Psoas muscle (tissue), 8 donors: Measurements from ENCODE around the gene MTCL1. TPM values are rescaled to one million over a fixed set of nuclear protein-coding genes. Genes with fewer than 3 reads are reported as not detected.

Experiments
- ATAC-seq, 4 donors: fragments of 200-7000 bp; cut with Tn5 transposase; one replicate each; pipeline ENCODE4 v1.9.1; 2020; ENCODE audit warnings: moderate library complexity in 3 of 4, mild to moderate bottlenecking in 2 of 4
- DNase-seq, 2 donors: peaks; one replicate each; pipeline ENCODE4 v3.0.0-alpha.2; 2020
- H3K27ac ChIP-seq: fragments of 200-600 bp; one replicate; pipeline ENCODE4 v1.8.0; 2022
- H3K27me3 ChIP-seq, 3 donors: fragments of 200-600 bp in 1 of 3; one replicate each; pipeline versions ENCODE4 v1.6.1 to v1.8.0; 2013 to 2022; ENCODE audit warnings: low read length in 2 of 3, mild to moderate bottlenecking in 2 of 3, moderate library complexity in 1 of 3; ENCODE audit not compliant: insufficient read depth in 3 of 3
- H3K36me3 ChIP-seq, 2 donors: fragments of 200-600 bp in 1 of 2; one replicate each; pipeline versions ENCODE4 v1.6.1 to v1.8.0; 2013 to 2022; ENCODE audit warnings: low read depth in 1 of 2, mild to moderate bottlenecking in 1 of 2, moderate library complexity in 1 of 2; ENCODE audit not compliant: insufficient read depth in 1 of 2
- H3K4me1 ChIP-seq: fragments of 200-600 bp; one replicate; pipeline ENCODE4 v1.8.0; 2022
- H3K4me3 ChIP-seq: fragments of 200-600 bp; one replicate; pipeline ENCODE4 v1.8.0; 2022; ENCODE audit warnings: mild to moderate bottlenecking
- H3K9me3 ChIP-seq: fragments of 200-600 bp; one replicate; pipeline ENCODE4 v1.8.0; 2022
- CTCF ChIP-seq: fragments of 200-600 bp; IDR thresholded peaks from one replicate; pipeline ENCODE4 v1.8.0; 2022; ENCODE audit warnings: antibody characterized with exemption
- WGBS, 3 donors: extraction: QIAGEN DNeasy Blood & Tissue Kit; methylation state at CpG; one replicate each; pipeline versions ENCODE4 v1.1.6 to v1.1.7; 2013; 5-methylcytosine and 5-hydroxymethylcytosine counted together
- intact Hi-C, 2 donors: fragments of 100-400 bp; cut with DNase I; formaldehyde crosslinking; loops; one replicate each; pipeline versions ENCODE4 v1.11.0 to v1.14.2; 2022
- polyA plus RNA-seq, 3 donors: library from polyadenylated mRNA; stranded (reverse); fragments of 200-250 nt; gene quantifications; one replicate each; pipeline ENCODE4 v1.2.3, GENCODE V29; 2013
- total RNA-seq, 4 donors: library from RNA; stranded (reverse); fragmentation: NEBNext Ultra II Directional in 2 of 4; extraction: Animal tissue kit (Norgen Biotek cat#: 25700) in 2 of 4; gene quantifications; one replicate each; pipeline versions ENCODE4 v1.2.1 to v1.2.4, GENCODE V29; 2021 to 2023
- donor health status: healthy with polysubstance abuse.
- donor health status: DM: no; HTN: no; CAD: no; lungs with moderate emphysema.
- donor health status: Bipolar disorder and iron deficiency.
- donor health status: healthy.
- donor health status: DM: yes; HTN: yes; CAD: no.
- donor health status: DM: no; HTN: no; CAD: no.
- donor health status: DM: no; HTN: no; CAD: no.
- donor health status: DM: yes; HTN: yes; CAD: no.

MTCL1 gene
- total and polyA plus RNA-seq, 7 donors, result 1.3 to 5.3 (median 3.0) TPM

GRCh38 chr18:8751692-8752091 is 46.3 kb downstream of the MTCL1 start:
- H3K27ac ChIP-seq, result no peak overlapping the region

GRCh38 chr18:8752329-8752728 is 47.0 kb downstream of the MTCL1 start:
- Histone ChIP-seq H3K9me3 (no peaks in the 10 kb centered on the region), H3K27ac (no peak overlapping the region), H3K4me1 (no peaks in the 10 kb centered on the region), H3K27me3 (no peaks in the 10 kb centered on the region), H3K4me3 (no peak overlapping the region), H3K36me3 (no peaks in the 10 kb centered on the region)
- TF ChIP-seq CTCF, result no peak
- WGBS, 3 donors, result 55 to 71% (median 70%) methylated on average over 1 of the region's 1 CpG
- ATAC-seq, result no peak
- DNase-seq, result no peak
- intact Hi-C loops, result no loop called here

More at GRCh38 chr18:8751692-8752091, 46.3 kb downstream of the MTCL1 start:
- WGBS, 3 donors, result 91 to 94% (median 91%) methylated on average over 9 of the region's 9 CpGs
- Histone ChIP-seq H3K36me3 (no peaks in the 10 kb centered on the region), H3K4me3 (no peak overlapping the region), H3K4me1 (no peaks in the 10 kb centered on the region), H3K27me3 (no peaks in the 10 kb centered on the region), H3K9me3 (no peaks in the 10 kb centered on the region)
- DNase-seq (no peak), ATAC-seq (no peak)
- intact Hi-C loops, result no loop called here
- no peak for TF ChIP-seq CTCF

GRCh38 chr18:8754995-8755960 is 49.9 kb downstream of the MTCL1 start:
- Histone ChIP-seq H3K4me3 (no peak overlapping the region), H3K36me3 (no peaks in the 10 kb centered on the region), H3K27ac (no peak overlapping the region), H3K27me3 (no peaks in the 10 kb centered on the region), H3K4me1 (no peaks in the 10 kb centered on the region), H3K9me3 (no peaks in the 10 kb centered on the region)
- intact Hi-C loops, result no loop called here
- ATAC-seq, result no peak
- 85 to 93% (median 89%) methylated on average over 20 of the region's 20 CpGs for WGBS, 3 donors
- no peak for DNase-seq
- TF ChIP-seq CTCF, result no peak

- H3K36me3 ChIP-seq, result no peaks in the 10 kb centered on the region
- no peak for TF ChIP-seq CTCF
- H3K27ac ChIP-seq, result no peak overlapping the region
- H3K4me1 ChIP-seq, result no peaks in the 10 kb centered on the region
- WGBS, 3 donors, result 85 to 88% (median 88%) methylated on average over 2 of the region's 2 CpGs
- no peak for ATAC-seq
- intact Hi-C loops, result no loop called here
- no peak overlapping the region for H3K4me3 ChIP-seq
- H3K9me3 ChIP-seq, result no peaks in the 10 kb centered on the region
- no peak for DNase-seq
- no peaks in the 10 kb centered on the region for H3K27me3 ChIP-seq
Observed at GRCh38 chr18:8756571-8756970, 51.2 kb downstream of the MTCL1 start.
